Stomach (tissue), 4 donors: ENCODE measurements around the gene SOST.

Source experiments
- CTCF ChIP-seq, 7 experiments: fragments of 450-650 bp in 4 of 7; fragments of 200-600 bp in 3 of 7; sonication (generic) in 3 of 7; IDR thresholded peaks; one replicate each; pipeline ENCODE4 v1.5.1; 2016 to 2019; ENCODE audit warnings: antibody characterized with exemption in 7 of 7, control low read depth in 2 of 7, mild to moderate bottlenecking in 1 of 7
- EP300 ChIP-seq: sonication (generic); formaldehyde crosslinking; IDR thresholded peaks from one replicate; pipeline ENCODE4 v1.6.1; 2017; ENCODE audit warnings: antibody characterized with exemption

DNA sequence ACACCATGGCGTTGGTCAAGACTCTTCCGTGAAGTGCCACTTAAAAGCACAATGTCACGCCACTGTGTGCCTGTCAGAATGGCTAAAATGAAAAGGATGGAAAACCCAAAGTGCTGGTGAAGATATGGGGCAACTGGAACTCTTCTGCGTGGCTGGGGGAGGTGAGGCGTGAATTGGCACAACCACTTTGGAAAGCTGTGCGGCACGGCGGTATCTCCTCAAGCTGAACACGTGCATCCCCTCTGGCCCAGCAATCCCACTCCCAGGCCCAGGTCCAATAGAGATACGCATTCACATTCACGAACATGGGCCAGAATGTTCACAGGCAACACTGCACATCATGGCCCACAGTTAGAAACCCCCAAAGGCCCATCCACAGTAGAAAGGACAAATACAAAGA is 11.3 kb upstream of the SOST start:
- TF ChIP-seq EP300 = no peak
- no peak for TF ChIP-seq CTCF (IDR thresholded peaks at IDR 0.05)
